ENCODE measurements around the gene RERE. TPM values are rescaled to one million over a fixed set of nuclear protein-coding genes. Genes with fewer than 3 reads are reported as not detected.

Gene RERE
- total RNA-seq, 1 donor from 2014 or later = 64.6 TPM

GRCh38 chr1:8646996-8647395, 170.4 kb downstream of the RERE start:
- Histone ChIP-seq H3K27me3 (no peaks in the 10 kb centered on the region), H3K4me3 (no peak overlapping the region), H3K9me3 (no peaks in the 10 kb centered on the region), H3K4me1 (no peaks in the 10 kb centered on the region), H3K27ac (no peak overlapping the region), H3K36me3 (no peaks in the 10 kb centered on the region)
- intact Hi-C loops (cut with DNase I) = no loop called here
- TF ChIP-seq, protein P1, sequence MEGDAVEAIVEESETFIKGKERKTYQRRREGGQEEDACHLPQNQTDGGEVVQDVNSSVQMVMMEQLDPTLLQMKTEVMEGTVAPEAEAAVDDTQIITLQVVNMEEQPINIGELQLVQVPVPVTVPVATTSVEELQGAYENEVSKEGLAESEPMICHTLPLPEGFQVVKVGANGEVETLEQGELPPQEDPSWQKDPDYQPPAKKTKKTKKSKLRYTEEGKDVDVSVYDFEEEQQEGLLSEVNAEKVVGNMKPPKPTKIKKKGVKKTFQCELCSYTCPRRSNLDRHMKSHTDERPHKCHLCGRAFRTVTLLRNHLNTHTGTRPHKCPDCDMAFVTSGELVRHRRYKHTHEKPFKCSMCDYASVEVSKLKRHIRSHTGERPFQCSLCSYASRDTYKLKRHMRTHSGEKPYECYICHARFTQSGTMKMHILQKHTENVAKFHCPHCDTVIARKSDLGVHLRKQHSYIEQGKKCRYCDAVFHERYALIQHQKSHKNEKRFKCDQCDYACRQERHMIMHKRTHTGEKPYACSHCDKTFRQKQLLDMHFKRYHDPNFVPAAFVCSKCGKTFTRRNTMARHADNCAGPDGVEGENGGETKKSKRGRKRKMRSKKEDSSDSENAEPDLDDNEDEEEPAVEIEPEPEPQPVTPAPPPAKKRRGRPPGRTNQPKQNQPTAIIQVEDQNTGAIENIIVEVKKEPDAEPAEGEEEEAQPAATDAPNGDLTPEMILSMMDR (IDR thresholded peaks at IDR 0.05) = no peak
- no peak for DNase-seq (ENCODE audit: low spot score in 2 of 2)

DNA sequence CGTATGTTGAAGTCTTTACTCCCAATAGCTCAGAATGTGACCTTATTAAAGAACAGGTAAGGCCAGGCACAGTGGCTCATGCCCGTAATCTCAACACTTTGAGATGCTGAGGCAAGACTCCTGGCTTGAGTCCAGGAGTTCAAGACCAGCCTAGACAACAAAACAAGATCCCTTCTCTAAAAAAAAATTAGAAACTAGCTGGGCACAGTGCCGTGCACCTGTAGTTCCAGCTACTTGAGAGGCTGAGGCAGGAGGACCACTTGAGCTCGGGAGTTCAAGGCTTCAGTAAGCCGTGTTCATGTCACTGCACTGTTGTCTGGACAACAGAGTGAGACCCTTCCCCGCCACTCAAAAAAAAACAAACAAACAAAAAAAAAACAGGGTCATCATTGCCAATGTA, 171.3 kb downstream of the RERE start:
- no peaks in the 10 kb centered on the region for H3K9me3 ChIP-seq
- no peaks in the 10 kb centered on the region for H3K27me3 ChIP-seq
- TF ChIP-seq, protein P1 (IDR thresholded peaks at IDR 0.05) = no peak
- intact Hi-C loops (cut with DNase I) = no loop called here
- no peaks in the 10 kb centered on the region for H3K4me1 ChIP-seq
- H3K27ac ChIP-seq = no peak overlapping the region
- DNase-seq (ENCODE audit: low spot score in 2 of 2) = no peak
- H3K4me3 ChIP-seq = no peak overlapping the region
- no peaks in the 10 kb centered on the region for H3K36me3 ChIP-seq

DNA sequence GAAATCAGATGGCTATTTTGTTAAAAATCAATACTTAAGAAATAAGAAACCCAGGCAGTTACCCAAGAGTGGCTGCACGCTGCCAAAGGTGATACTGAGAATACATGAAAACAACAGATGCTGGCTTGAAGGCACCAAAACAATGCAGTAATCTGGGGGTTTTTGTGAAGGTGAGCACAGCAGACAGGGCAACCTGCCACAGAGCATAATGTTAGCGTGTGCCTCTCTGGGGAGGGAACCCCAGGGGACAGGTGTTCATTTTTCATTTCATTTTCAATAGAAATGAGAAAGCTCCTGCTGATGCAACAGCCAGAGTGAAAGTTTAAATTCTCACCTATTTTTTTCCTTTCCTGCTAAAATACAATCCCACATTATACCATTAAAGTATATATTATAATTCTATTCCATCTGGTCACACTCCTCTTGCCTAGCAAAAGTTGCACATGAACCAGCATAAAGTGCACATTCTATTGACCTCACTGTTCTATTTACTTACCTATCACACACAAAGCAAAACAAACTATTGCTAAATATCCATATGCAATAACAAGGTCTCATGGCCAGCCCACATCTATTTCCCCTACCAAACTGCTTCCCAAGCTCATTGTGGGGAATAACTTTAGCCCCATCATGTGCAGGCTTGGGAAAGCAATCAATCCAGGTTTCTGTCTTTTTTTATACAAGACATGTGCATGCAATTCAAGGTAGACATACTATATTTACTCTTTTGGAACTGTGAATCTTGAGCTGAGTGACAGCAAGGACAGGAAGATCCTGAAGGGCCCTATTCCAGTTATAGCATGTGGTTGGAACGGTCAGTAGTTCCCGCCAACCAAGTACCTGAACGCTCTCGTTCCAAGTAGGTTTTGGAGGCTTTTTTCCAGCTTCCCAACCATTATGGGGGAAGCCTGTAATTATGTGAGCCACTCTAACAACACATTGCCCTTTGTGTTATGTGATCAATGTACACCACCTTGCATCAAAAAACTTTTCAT, 173.6 kb downstream of the RERE start:
- intact Hi-C loops (cut with DNase I) = no loop called here
- TF ChIP-seq, protein P1 (IDR thresholded peaks at IDR 0.05) = no peak
- Histone ChIP-seq H3K4me3 (no peak overlapping the region), H3K27me3 (no peaks in the 10 kb centered on the region), H3K27ac (no peak overlapping the region), H3K9me3 (no peaks in the 10 kb centered on the region), H3K36me3 (no peaks in the 10 kb centered on the region), H3K4me1 (no peaks in the 10 kb centered on the region)
- no peak for DNase-seq (ENCODE audit: low spot score in 2 of 2)

GRCh38 chr1:8642114-8642513, 175.3 kb downstream of the RERE start:
- H3K27ac ChIP-seq = no peak overlapping the region
- TF ChIP-seq, protein P1 (IDR thresholded peaks at IDR 0.05) = no peak
- DNase-seq (ENCODE audit: low spot score in 2 of 2) = no peak
- intact Hi-C loops (cut with DNase I) = no loop called here
- H3K4me3 ChIP-seq = no peak overlapping the region
- no peaks in the 10 kb centered on the region for H3K27me3 ChIP-seq
- H3K4me1 ChIP-seq = no peaks in the 10 kb centered on the region
- no peaks in the 10 kb centered on the region for H3K36me3 ChIP-seq
- H3K9me3 ChIP-seq = no peaks in the 10 kb centered on the region

GRCh38 chr1:8641377-8641997, 176.0 kb downstream of the RERE start:
- H3K27me3 ChIP-seq = no peaks in the 10 kb centered on the region
- no peak overlapping the region for H3K4me3 ChIP-seq
- TF ChIP-seq, protein P1 (IDR thresholded peaks at IDR 0.05) = no peak
- H3K36me3 ChIP-seq = no peaks in the 10 kb centered on the region
- H3K4me1 ChIP-seq = no peaks in the 10 kb centered on the region
- no peak overlapping the region for H3K27ac ChIP-seq
- no peak for DNase-seq (ENCODE audit: low spot score in 2 of 2)
- H3K9me3 ChIP-seq = no peaks in the 10 kb centered on the region
- intact Hi-C loops (cut with DNase I) = no loop called here
